CD4-positive, alpha-beta T cell treated with Interleukin-10 for 1 hour (primary cell): Measurements from ENCODE around the gene TMX3.

Source experiments
- DNase-seq: peaks from one replicate; pipeline ENCODE4 v3.0.0-alpha.2; 2020

The TMX3 gene

GRCh38 chr18:68714712-68715496 lies at the start of gene TMX3:
Gene TMX3 (minus strand): TSS chr18:68715108. CDS start chr18:68714981, 127 bp downstream.
- peak; percentile 92 for DNase-seq

- DNase-seq, result no peak
These were observed 49.1 kb upstream of the TMX3 start for GRCh38 chr18:68764016-68764415.

DNA sequence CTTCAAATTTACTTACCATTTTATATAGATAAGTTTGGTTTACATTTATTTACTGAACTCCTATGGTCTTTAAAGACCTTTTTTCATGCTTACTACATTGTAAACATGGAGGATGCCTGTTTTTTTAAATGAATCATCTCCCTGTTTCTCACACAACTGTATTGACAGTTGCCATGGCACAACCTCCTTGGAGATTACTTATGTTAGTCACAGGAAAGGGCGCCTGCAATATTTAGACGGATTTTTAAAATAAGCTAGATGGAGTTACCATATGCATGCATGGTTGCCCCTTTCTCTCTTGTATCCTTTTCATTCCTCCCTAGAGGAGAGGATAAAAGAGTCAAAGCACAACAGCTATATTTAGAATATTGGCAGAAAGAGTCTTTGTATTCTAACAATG lies 48.2 kb upstream of the TMX3 start:
- no peak for DNase-seq

DNA sequence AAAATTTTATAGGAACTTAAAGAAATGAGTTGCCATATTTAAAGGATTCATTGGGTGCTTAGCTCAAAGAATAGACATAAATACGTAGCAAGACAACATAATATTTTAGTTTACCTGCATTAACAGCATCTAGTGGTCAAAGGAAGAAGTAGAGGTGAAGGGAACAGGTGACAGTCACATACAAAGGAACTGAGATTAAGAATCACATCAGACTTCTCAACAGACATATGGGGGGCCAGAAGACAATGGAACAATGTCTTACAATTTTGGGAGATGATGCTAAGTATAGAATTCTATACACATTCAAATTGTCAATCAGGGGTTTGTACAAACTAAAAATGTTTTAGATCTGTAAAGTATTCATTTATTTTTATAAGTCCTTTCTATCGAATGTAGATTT lies 44.4 kb upstream of the TMX3 start:
- no peak for DNase-seq

GRCh38 chr18:68757126-68757525 lies 42.2 kb upstream of the TMX3 start:
- DNase-seq, result no peak

DNA sequence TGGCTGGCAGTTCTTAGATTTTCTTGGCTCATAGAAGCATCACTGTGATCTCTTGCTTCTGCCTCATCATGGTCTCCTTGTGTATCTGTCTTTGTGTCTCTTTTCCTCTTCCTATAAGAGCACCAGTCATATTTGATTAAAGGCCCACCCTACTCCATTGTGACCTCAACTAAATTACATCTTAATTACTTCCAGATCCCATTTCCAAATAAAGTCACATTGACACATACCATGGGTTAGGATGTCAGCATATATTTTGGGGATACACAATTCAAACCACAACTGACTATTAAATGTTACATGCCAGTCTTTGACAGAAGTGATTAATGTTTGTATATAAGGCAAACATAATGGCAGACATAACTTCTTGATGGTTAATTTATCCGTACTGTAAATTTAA lies 27.3 kb upstream of the TMX3 start:
- DNase-seq, result no peak

GRCh38 chr18:68740966-68741365 lies 26.1 kb upstream of the TMX3 start:
- DNase-seq, result no peak

GRCh38 chr18:68739462-68739861 lies 24.6 kb upstream of the TMX3 start:
- no peak for DNase-seq

DNA sequence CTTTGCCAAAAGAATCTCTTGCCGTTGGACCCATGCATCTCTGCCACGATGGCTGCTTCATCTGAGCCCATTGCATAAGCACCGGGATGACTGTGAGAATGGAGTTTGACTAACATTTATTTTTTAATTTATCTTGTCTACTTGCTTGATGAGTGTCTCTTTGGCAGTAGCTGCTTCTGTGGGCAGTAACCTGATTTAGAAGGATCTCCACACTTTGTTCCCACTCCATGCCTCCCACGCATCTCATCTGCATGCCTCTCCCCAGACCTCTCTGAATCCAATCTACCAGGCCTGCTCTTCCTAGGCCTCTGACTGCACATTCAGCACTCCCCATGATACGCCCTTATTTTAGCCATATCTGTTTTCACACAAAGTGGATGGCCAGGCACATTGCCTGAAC lies 23.7 kb upstream of the TMX3 start:
- DNase-seq, result no peak

- DNase-seq, result peak; percentile 41
These were observed 20.8 kb upstream of the TMX3 start for GRCh38 chr18:68735483-68736343.

GRCh38 chr18:68734308-68734707 lies 19.4 kb upstream of the TMX3 start:
- no peak for DNase-seq

- DNase-seq, result no peak
These were observed 18.8 kb upstream of the TMX3 start for GRCh38 chr18:68733707-68734106.

- DNase-seq, result no peak
These were observed 13.3 kb upstream of the TMX3 start for GRCh38 chr18:68728081-68728700.

DNA sequence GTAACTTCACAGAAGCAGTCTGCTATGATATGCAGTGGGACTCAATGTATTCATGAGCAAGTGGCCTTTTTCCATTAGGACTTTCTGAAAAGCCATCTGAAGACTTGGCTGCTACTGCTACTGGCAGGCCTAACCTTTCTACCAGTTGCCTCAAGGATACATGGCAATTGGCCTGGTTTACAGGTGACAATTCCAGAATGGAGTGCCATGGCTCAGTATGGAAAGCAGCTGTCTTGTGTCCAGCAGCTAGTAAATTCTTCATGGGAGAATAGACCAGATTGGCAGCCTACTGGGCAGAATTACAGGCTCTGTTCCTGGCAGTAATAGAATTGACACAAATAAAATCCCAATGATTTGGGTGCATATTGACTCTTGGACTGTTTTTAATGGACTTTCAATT lies 12.6 kb upstream of the TMX3 start:
- no peak for DNase-seq

GRCh38 chr18:68725346-68725745 lies 10.4 kb upstream of the TMX3 start:
- DNase-seq, result no peak

DNA sequence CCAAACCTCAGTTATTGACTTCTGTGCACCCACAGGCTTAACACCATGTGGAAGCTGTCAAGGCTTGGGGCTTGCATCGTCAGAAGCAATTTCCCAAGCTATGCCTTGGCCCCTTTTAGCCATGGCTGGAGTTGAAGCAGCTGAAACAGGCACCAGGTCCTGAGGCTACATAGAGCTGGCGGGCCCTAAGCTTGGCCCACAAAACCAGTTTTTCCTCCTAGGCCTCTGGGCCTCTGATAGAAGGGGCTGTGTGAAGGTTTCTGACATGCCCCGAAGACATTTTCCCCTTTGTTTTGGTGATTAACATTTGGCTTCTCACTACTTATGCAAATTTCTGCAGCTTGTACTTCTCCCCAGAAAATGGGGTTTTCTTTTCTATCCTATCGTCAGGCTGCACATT lies 9.1 kb upstream of the TMX3 start:
- no peak for DNase-seq

GRCh38 chr18:68723539-68723938 lies 8.6 kb upstream of the TMX3 start:
- no peak for DNase-seq

- no peak for DNase-seq
These were observed 7.9 kb upstream of the TMX3 start for GRCh38 chr18:68722821-68723220.

- peak; percentile 42 for DNase-seq
These were observed 7.0 kb upstream of the TMX3 start for GRCh38 chr18:68721681-68722583.

DNA sequence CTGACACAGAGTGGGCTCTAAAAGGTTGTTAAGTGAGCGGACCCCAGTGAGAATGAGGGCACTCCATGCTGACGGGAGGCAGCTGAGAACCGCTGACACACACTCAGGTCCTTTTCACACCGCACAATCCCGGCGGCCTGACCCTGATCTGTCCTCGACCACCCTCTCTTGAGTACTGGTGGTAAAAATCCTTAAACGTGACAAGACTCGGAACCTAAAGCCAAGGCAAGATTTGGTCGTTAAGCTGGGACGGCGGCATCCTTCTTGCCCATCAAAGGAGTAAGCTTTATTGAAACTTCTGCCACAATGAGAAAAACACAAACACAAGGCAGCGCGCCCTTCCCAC lies 569 bp downstream of the TMX3 start:
- no peak for DNase-seq

- no peak for DNase-seq
These were observed 1.1 kb downstream of the TMX3 start for GRCh38 chr18:68713796-68714195.

DNA sequence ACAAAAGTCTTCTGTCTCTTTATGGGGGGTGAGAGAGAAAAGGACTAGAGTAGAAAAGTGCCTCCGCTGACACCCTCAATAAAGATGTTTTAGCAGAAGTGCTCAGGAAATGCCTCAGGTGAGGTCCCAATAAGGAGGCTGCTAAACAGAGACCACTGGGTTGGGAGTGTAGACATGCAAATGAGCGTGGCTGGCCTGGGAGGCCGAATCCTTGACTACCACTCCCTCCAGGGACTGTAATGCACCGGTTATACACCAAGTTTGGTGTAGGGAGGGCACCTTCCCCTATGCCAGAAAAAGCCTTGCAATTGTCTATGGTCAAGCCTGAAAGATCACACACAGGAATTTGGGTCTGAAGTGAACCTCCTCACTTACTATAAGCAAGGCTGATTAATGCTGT lies 1.8 kb downstream of the TMX3 start:
- no peak for DNase-seq

DNA sequence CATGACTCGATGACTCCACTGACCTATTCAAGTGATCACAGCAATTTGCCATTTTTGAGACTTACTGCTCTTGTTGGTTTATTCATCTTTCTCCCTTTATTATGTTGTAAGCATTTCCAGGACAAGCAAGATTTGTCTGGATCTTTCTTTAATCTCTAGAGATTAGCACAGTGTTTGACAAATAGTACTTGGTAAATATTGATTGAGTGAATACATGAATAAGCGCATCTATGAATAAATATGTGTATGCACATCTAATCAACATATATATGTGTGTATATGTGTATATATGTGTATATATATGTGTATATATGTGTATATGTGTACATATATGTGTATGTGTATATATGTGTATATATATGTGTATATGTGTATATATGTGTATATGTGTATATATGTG lies 7.3 kb downstream of the TMX3 start:
- no peak for DNase-seq
